Measurements from ENCODE around the gene SORCS3.

Gene SORCS3

GRCh38 chr10:105268961-105269360 is 627.9 kb downstream of the SORCS3 start:
- DNase-seq (ENCODE audit: low spot score): no peak

GRCh38 chr10:105269689-105270088 is 628.6 kb downstream of the SORCS3 start:
- no peak for DNase-seq (ENCODE audit: low spot score)

- DNase-seq (ENCODE audit: low spot score): no peak
These were observed 633.5 kb downstream of the SORCS3 start for GRCh38 chr10:105274556-105275070.

- no peak for DNase-seq (ENCODE audit: low spot score)
These were observed 637.3 kb downstream of the SORCS3 start for GRCh38 chr10:105278439-105278838.

- DNase-seq (ENCODE audit: low spot score): no peak
These were observed 638.0 kb downstream of the SORCS3 start for GRCh38 chr10:105279101-105279500.

GRCh38 chr10:105280895-105281294 is 639.8 kb downstream of the SORCS3 start:
- no peak for DNase-seq (ENCODE audit: low spot score)

GRCh38 chr10:105284476-105285215 is 643.6 kb downstream of the SORCS3 start:
- DNase-seq (ENCODE audit: low spot score): no peak

- DNase-seq (ENCODE audit: low spot score): no peak
These were observed 646.9 kb downstream of the SORCS3 start for GRCh38 chr10:105288026-105288425.

- DNase-seq (ENCODE audit: low spot score): no peak
These were observed 647.5 kb downstream of the SORCS3 start for GRCh38 chr10:105288613-105289012.

GRCh38 chr10:105291571-105291970 is 650.5 kb downstream of the SORCS3 start:
- no peak for DNase-seq (ENCODE audit: low spot score)

GRCh38 chr10:105292236-105292635 is 651.1 kb downstream of the SORCS3 start:
- DNase-seq (ENCODE audit: low spot score): no peak
